GM21576 (cell line): ENCODE results near the gene KLHDC7B.

Experiments
- ATAC-seq: cut with Tn5 transposase; IDR thresholded peaks from one replicate; pipeline ENCODE4 v1.9.1; 2021; ENCODE audit warnings: mild to moderate bottlenecking, moderate library complexity; ENCODE audit not compliant: unreplicated experiment

Gene KLHDC7B

DNA sequence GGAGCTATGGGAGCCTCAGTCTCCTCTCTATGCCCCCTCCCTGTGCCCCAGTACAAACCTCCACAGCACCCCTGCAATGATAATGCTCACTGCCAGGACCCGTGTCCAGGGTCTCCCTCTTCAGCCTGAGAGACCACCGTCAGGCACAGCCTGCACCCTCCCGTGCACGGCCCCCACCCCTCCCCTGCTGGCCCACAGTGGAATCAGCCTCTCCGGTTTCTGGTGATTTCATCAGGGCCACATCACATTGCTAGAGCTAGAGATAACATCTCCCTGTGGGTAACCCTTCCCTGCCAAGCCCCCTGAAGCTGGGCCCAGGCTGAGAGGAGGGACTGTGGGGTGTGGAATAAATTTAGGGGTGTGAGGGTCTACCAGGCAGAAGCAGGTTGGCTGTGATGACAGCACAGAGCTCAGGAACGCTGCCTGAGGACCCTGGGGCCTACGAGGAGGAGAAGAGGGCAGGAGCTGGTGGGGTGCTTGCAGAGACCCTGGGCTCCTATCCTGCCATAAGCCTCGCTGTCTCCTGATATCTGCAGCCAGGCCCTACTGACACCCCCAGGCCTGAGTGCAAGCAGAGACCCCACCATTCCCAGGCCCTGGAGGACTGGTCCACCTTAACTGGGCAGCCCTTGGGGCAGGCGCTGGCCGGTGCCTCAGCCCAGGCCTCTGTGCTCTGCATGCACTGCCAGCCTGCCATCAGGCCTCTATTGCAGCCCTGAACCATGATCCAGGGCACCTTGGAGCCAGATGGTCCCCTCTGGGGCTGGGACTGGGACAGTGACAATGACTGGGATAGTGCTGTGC, at the start of gene KLHDC7B:
Gene KLHDC7B, plus strand, starts transcription at position 378 of the 804 bp plus-strand sequence. Its CDS starts 345 bp downstream, at position 723.
- ATAC-seq: no peak

DNA sequence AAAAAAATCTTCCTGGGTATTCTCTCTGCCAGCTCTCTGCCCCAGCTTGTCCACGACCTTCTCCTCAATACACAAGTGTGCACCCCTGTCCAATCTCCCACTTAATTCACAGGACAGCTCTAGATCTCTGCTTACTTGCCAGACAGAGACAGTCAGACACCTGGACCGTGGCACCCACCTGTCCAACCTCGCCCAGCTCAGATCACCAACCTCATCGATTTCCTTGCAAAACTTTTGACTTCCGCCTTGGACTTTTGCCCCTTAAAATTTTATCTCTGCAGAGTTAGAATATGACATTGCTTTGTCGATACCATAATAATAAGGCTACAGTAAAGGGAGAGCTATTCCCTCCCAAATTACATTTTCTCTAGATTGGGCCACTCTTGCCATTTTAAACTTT, 48.6 kb upstream of the KLHDC7B start:
- no peak for ATAC-seq

DNA sequence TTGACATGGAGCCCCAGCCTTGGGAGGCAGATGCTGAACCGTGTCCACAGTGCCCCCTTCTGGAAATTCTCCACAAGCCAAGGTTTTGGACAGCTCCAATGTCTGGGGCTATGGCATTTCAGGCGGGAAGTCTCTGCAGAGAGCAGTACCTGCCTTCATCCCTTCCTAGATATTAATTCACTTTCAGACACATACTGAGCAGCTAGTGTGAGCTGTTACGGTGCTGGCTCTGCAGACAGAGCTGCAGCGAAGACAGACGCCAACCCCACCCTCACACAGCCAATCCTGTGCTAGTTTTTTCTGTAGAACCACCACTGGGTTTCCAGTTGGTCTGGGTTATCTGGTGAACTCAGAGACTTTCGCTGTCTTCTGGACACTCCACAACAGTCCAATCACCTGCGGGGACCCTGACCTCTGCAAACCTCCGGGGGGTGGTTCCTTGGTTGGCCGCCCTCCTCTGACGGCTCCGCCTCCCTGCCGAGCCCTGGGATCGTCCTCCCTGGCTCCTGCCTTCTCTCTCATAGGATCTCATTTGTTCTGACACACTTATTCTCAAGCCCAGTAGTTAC, 47.3 kb upstream of the KLHDC7B start:
- no peak for ATAC-seq

DNA sequence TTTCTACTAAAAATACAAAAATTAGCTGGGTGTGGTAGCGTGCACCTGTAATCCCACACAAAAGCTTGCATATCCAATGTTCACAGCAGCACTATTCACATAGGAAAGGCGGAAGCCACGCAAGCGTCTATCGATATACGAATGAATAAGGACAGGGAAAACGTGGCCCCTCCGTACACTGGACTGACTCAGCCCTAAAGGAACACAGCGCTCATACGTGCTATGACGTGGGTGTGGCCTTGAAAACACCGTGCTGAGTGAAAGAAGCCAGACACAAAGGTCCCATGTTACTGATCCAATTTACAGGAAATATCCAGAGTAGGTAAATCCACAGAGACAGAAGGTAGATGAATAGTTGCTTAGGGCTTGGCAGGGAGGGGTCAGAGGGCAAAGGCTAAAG, 45.2 kb upstream of the KLHDC7B start:
- no peak for ATAC-seq

DNA sequence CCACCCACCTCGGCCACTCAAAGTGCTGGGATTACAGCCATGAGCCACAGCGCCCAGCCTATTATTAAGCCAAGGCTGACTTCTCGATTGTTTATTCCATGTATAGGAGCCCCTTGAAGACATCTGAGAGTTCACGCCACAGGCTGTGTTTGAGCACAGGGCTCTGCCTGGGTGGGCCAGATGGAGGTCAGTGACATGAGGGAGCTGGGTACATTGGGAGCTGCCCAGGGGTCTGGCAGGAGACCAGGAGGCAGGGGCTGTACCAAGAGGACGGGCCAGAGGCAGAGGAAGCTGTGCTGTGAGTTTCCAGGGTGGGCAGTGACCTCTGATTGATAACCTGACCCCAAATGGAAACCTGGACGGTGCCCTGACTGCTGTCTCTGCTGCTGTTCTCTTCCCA, 43.6 kb upstream of the KLHDC7B start:
- ATAC-seq: no peak

DNA sequence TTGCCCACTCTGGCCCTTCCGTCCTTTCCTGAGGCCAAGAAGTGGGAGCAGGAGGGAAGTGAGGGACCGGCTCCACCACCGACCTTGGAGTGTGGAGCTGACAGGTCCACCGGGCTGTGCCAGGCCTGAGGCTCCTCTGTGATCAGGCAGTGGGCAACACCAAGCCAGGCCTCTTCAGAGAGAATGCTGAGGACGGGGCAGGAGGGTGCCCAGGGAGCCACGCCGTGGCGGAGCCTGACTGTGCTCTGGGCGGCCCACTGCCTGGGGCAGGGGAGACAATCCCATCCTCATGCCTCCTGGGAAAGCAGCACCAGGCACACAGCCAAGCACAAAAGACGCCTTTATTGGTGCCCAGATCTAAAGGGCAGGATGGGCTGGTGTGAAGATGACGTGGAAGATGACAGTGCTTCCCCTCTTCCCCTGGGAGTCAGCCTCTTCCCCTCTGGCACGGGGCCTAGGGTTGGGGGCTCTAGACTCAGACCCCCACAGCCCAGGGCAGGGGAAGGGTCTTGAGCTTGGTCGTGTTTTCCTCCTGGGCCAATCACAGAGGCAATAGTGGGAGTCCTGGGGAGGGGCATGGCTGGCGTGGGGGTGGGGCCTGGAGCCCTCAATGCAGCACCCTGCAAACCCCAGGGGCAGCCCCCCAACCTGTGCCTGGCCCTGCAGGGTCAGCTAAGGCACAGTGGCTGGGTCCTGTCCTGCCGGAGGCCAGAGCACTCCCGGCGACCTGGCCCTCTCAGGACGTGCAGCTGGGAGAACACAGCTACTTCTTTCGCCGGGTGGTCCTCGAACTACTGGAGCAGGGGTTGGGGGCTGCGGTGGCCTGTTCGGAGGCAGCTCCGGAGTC, 42.8 kb upstream of the KLHDC7B start:
- ATAC-seq: no peak

DNA sequence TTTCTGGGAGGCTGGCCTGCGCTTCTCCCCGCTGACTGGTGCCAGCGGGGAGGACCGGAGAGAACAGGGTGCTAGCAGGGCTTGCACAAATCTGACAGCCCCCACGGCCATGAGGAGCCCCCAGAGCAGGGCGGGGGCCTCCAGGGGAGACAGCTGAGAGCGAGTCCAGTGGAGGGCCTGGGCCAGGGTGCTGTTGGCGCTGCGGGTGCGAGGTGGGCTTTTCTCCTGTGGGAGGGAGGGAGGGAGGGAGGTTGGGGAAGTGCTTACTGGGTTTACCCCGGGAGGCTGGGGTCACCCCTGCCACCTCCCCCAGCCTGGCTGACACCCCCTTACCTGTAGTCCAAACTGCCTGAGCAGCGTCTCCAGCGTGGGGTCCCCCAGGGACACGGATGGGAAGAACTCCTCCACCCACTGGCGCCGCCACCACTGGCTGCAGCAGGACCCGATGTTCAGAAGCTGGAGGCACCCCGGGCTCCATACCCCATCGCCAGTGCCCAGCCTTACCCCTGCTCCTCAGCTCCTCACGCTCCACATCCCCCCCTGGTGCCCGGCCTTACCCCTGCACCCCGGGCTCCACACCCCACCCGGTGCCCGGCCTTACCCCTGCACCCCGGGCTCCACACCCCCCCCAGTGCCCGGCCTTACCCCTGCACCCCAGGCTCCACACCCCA, 42.1 kb upstream of the KLHDC7B start:
- ATAC-seq: no peak

DNA sequence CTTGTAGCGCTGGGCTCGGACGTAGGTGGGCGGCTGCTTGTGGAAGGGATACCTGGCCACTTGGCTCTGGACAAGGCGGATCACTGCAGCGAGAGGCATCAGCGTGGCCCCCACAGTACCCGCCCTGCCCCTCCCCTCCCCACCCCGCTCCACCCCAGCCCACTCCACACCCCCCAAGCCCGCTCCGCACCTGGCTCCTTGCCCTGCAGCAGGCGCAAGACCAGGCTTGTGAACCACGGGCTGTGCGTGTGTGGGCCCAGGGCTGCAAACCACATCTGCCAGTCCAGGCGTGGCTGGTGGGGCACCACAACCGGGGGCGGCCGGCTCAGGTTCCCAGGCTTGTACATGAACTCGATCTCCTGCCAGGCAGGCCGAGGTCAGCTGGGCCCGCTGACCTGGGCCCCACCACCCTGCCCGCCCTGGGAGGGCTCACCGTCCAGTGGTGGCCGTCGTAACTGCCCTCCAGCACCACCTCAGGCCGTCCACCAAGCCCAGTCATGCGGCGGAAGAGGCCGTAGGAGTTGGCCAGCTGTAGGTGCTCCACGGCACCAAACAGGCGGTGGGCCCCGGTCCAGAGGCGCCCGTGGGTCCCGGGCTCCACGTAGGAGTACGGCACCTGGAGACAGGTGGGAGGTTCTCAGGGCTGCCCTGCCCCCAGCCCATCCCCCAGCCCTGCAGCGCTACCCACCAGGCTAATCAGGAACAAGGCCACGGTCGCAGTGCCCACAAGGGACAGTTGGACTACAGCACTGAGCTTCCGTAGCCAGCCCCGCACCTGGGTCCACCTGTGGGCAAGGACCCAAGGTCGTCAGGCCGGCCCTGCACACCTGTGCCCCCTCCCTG, 41.1 kb upstream of the KLHDC7B start:
- ATAC-seq: no peak

DNA sequence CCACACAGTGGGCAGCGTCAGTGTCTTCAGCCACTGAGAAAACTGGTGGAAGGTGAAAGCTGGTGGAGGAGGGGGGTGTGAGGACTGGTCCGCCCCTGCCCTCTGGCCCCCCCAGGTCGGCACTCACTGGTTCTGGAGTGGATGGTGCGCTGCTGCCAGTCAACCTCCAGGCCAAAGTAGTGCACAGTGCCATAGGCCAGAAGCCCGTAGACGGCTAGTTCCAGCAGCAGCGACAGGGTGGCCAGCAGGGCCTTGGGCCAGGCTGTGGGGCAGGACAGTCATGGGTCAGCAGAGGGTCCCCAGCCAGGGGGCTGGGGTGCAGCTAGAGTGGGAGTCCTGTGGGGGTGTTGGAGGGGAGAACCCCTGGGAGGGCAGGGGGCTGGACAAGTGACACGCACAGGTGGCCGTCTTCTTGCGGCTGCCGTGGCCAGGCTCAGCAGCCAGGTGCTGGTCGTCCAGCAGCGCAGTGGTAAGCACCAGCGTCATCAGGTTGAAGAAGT, 40.4 kb upstream of the KLHDC7B start:
- ATAC-seq: no peak

DNA sequence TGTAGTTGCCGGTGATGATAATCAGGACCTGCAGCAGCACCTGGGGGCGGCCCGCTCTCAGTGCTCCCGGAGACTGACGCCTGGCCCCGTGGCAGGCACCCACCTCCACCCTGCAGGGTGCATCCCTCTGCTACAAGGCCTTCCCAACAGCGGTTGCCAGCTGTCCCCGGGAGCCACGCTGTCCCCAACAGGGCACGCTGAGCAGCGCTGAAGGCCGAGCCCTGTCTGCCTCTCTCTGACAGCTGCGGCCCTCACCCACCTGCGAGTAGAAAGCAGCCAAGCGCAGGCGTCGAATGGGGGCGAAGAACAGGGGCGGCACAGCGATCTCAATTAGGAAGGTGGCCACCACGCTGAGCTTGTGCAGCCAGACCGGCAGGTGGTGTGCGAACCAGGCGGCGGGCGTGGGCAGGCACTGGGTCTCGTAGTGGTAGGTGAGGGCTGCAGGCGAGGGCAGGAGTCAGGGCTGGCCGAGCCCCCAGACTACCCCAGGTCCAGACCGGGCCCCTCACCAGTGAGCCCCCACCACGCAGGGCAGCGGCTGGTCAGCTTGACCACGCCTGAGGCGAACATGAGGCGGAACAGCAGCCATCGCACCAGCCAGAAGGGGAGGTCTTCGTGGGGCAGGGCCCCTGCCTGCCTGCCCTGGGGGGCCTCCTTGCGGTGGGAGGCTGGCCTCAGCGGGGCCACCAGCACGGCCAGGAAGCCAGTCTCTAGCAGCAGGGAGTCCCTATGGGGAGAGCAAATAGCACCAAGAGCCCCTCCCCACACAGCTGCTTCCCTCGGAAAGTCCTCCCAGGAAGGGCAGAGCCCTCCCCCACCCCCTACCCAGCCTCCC, 39.7 kb upstream of the KLHDC7B start:
- no peak for ATAC-seq

DNA sequence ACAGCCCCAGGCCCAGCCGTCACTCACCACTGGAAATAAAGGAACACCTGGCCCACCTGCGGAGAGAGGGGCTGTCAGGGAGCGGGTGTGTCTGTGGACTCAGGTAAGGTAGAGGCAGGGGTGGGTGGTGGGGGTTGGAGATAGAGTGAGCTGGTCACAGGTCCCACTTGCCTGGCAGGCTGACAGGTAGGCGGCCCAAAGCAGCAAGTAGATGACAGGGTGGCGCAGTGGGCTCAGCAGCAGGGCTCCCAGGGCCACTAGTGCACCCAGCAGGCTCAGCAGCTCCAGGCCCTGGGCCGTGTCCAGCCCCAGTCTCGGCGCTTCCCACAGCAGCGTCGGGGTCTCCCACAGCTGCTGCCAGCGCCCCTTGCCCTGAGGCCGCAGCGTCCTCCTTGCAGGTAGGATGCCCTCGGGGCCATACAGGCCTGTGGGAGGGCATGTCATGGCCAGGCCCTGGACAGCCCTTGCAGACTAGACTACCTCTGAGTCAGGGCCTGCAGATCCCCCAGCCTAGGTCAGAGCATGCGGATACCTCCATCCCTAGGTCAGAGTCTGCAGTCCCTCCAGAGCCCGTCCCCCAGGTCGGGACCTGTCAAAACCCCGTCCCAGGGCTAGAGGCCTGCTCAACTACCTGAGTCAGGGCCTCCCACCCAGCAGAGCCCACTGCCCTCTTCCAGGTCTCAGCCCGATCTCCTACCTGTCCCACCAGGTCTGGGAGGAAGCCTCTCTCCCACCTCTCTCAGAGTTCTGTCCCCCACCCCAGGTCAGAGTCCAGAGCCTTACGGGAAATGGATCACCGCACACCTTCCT, 38.9 kb upstream of the KLHDC7B start:
- ATAC-seq: no peak

DNA sequence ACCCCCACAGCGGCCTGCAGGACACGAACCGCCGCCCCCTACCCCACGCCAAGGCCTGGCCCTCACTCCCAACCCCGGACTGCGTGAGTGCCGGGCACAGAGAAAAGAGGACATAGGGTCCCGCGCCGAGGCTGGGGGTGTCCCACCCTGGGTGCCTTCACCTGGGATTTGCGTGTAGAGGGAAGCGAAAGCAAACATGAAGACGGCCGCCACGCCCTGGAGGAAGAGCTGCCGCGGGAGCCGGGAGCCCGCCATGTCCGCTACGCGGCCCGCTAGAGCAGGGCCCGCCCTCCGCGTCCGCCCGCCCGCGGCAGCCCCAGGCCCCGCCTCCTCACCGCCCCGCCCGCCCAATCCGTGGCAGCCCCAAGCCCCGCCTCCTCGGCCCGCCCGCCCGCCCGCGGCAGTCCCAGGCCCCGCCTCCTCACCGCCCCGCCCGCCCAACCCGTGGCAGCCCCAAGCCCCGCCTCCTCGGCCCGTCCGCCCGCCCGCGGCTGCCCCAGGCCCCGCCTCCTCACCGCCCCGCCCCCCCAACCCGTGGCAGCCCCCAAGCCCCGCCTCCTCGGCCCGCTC, 38.2 kb upstream of the KLHDC7B start, which contains the start of gene LMF2:
Gene LMF2, minus strand, starts transcription at position 282 of the 570 bp plus-strand sequence. Its CDS starts 27 bp downstream, at position 255.
- peak; percentile 47 for ATAC-seq

DNA sequence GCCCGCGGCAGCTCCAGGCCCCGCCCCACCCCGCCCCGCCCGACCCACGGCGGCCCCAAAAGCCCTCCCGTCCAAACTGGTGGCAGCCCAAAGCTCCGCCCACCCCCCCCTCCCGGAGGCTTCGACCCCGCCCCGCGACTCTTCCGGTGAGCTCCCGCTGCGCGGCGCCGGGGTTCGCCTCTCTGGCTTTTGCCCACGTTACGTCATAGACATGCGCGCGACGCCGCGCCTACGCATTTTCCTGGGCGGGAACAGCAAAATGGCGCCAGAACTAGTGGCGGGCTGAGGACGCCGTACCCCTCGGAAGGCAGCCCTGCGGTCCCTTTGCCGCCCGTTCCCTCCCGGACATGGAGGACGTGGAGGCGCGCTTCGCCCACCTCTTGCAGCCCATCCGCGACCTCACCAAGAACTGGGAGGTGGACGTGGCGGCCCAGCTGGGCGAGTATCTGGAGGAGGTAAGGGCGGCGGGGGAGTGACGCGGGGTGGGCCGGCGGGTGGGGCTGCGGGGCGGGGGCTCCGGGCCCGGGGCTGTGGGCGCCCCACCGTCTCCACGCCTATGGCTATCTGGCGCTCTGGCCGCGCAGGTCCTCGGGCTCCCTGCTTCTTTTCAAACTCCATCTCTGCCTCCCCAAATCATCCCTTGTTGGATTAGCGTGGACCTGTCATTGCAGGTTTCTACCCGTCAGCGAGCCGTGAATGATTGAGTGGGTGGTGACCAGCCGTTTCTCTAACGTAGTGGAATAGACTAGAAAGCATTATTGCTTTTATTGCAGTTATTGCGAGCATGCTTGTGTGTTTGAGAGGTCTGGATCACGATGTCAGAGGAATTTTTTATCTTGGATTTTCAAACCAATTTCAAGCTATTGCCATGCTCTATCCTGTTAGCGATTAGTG, 37.5 kb upstream of the KLHDC7B start, which contains the start of gene NCAPH2:
Gene NCAPH2, plus strand, starts transcription at position 234 of the 894 bp plus-strand sequence. Its CDS starts 114 bp downstream, at position 348.
- peak; percentile 57 for ATAC-seq

DNA sequence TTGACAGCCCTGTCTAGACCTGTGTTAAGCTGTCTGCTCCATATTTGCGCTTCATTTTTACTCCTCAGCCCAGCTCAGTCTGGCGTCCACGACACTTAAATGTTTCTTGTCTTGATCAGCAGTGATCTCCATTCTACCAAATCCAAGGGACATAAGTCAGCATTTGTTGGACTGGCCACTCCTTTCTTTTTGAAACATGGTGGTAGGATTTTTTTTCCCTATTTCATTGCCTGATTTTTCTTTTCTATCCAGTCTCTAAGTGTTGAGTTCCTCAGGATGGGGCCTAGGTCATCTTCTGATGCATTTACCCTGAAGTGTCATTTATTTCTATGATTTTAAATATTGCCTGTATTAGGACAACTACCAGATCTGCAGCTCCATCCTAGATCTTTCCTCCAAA, 36.8 kb upstream of the KLHDC7B start:
- ATAC-seq: no peak

DNA sequence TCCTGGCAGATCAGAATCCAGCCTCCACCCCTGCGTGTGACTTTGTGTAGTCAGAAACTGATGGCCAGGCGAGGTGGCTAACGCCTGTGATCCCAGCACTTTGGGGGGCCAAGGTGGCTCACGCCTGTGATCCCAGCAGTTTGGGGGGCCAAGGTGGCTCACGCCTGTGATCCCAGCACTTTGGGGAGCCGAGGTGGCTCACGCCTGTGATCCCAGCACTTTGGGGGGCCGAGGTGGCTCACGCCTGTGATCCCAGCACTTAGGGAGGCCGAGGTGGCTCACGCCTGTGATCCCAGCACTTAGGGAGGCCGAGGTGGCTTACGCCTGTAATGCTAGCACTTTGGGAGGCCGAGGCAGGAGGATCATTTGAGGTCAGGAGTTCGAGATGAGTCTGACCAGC, 32.5 kb upstream of the KLHDC7B start:
- ATAC-seq: no peak

DNA sequence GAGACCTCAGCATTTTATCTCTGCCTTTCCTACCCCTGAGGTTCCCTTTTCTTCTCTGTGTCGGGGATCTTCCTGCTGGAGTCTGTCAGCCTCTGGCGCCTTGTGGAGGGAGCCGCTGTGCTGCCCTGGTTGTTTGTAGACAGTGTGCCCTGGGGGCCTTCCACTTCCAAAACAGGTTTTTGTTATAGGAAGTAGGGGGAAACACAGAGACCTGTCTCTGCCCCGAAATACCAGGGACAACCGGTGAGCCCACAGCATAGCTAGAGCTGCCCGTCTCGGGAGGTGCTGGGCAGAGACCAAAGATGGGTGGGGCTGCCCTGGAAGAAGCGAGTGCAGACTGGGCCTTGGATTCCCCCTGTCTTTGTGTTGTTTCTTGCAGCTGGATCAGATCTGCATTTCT, 29.6 kb upstream of the KLHDC7B start:
- ATAC-seq: no peak

DNA sequence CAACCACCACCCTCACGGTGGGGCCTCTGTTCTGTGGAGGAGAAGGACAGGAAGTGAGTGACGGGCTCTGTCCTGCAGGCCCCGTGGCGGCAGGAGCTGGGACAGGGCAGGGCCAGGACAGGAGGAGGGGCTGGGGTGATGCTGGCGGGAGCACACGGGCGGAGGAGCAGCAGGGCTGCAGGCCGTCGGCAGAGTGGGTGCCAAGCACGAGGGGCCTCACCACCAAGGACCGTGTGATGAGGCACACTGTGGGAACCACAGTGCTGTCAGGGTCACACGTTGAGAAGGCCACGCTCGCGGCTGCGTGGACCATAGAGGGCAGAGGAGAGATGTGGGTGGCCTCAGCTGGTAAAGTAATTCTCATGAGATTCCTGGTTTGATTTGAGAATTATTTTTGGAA, 28.8 kb upstream of the KLHDC7B start:
- ATAC-seq: no peak
